Heart left ventricle (tissue), 13 donors: Measurements from ENCODE around the gene ENOX1.
"Not testable (repeated sequence)": the region's sequence is repeated elsewhere in the genome, so short reads cannot be mapped to it uniquely, and the experiment has no call there.

Experiments
- CTCF ChIP-seq, 12 donors: fragments of 200-600 bp; sonication (generic) in 4 of 12; IDR thresholded peaks; one replicate each; pipeline versions ENCODE4 v1.5.0 to v1.8.0; 2018 to 2022; ENCODE audit warnings: antibody characterized with exemption in 12 of 12, mild to moderate bottlenecking in 5 of 12
- POLR2A ChIP-seq, 2 donors: fragments of 450-650 bp; IDR thresholded peaks; one replicate each; pipeline ENCODE4 v1.6.1; 2017; ENCODE audit warnings: antibody characterized with exemption in 2 of 2, mild to moderate bottlenecking in 2 of 2, moderate library complexity in 2 of 2
- donor health status: ischemic (EF 13 %, LVEDD 7.1; RV severe dilation, severe dysfunction).
- donor health status: DM: no; HTN: yes; CAD: no.
- donor health status: DM: no; HTN: no; CAD: no.
- donor health status: ischemic (EF 25% LVEDD 6.9; RV normal size, moderate dysfunction).
- donor health status: ischemic (EF 25% LVEDD 5.7; RV mildly dilated, moderate dysfunction).
- donor health status: ischemic (EF 35%, LVEDD 5.7; RV mildly dilated, moderate dysfunction).
- donor health status: nonischemic (EF 11% LVEDD 7.7; RV severe dilation, severe dysfunction).
- donor health status: DM: yes; HTN: yes; CAD: no.
- donor health status: PGD.
- donor health status: ischemic (EF 29% LVEDD 5.4; RV normal size, mild dysfunction).
- donor health status: nonischemic (EF 23%, LVEDD 6.1; RV moderate dilation, normal function).

GRCh38 chr13:43415903-43416391 is 370.8 kb downstream of the ENOX1 start:
- TF ChIP-seq CTCF, POLR2A (IDR thresholded peaks at IDR 0.05): not testable (repeated sequence)
